ENCODE results near the gene SLC17A2. TPM values are rescaled to one million over a fixed set of nuclear protein-coding genes. Genes with fewer than 3 reads are reported as not detected.

Gene SLC17A2
- total and polyA plus RNA-seq, 2 of the 13 experiments (the other 11 are each of a cell fraction or from before 2014, with no cell fraction given) = 11.2 to 32.4 TPM

GRCh38 chr6:25930532-25931410 lies at the start of gene SLC17A2 (continued):
- TF ChIP-seq KIAA2018 (CRISPR knock-in tag; IDR thresholded peaks at IDR 0.05; ENCODE audit: borderline replicate concordance) (no peak), ZNF747 (CRISPR knock-in tag; IDR thresholded peaks at IDR 0.05; ENCODE audit: borderline replicate concordance) (peak; percentile 40; the same call in 1 of the 2 replicates), RBAK (CRISPR knock-in tag; IDR thresholded peaks at IDR 0.05) (no peak), TAF1 (CRISPR knock-in tag; IDR thresholded peaks at IDR 0.05) (no peak; the same call in 1 of the 2 replicates), NFIB (CRISPR knock-in tag; IDR thresholded peaks at IDR 0.05; ENCODE audit: borderline replicate concordance) (no peak), DMAP1 (CRISPR knock-in tag; IDR thresholded peaks at IDR 0.05) (peak; percentile 80), TCF7 (IDR thresholded peaks at IDR 0.05; ENCODE audit: low read depth) (peak; percentile 78), RXRB (CRISPR knock-in tag; IDR thresholded peaks at IDR 0.05; ENCODE audit: borderline replicate concordance) (peak; percentile 80)
- TF ChIP-seq, protein P1, sequence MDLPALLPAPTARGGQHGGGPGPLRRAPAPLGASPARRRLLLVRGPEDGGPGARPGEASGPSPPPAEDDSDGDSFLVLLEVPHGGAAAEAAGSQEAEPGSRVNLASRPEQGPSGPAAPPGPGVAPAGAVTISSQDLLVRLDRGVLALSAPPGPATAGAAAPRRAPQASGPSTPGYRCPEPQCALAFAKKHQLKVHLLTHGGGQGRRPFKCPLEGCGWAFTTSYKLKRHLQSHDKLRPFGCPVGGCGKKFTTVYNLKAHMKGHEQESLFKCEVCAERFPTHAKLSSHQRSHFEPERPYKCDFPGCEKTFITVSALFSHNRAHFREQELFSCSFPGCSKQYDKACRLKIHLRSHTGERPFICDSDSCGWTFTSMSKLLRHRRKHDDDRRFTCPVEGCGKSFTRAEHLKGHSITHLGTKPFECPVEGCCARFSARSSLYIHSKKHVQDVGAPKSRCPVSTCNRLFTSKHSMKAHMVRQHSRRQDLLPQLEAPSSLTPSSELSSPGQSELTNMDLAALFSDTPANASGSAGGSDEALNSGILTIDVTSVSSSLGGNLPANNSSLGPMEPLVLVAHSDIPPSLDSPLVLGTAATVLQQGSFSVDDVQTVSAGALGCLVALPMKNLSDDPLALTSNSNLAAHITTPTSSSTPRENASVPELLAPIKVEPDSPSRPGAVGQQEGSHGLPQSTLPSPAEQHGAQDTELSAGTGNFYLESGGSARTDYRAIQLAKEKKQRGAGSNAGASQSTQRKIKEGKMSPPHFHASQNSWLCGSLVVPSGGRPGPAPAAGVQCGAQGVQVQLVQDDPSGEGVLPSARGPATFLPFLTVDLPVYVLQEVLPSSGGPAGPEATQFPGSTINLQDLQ (CRISPR knock-in tag; IDR thresholded peaks at IDR 0.05) = no peak
